ENCODE measurements around the gene C4orf50.

DNA sequence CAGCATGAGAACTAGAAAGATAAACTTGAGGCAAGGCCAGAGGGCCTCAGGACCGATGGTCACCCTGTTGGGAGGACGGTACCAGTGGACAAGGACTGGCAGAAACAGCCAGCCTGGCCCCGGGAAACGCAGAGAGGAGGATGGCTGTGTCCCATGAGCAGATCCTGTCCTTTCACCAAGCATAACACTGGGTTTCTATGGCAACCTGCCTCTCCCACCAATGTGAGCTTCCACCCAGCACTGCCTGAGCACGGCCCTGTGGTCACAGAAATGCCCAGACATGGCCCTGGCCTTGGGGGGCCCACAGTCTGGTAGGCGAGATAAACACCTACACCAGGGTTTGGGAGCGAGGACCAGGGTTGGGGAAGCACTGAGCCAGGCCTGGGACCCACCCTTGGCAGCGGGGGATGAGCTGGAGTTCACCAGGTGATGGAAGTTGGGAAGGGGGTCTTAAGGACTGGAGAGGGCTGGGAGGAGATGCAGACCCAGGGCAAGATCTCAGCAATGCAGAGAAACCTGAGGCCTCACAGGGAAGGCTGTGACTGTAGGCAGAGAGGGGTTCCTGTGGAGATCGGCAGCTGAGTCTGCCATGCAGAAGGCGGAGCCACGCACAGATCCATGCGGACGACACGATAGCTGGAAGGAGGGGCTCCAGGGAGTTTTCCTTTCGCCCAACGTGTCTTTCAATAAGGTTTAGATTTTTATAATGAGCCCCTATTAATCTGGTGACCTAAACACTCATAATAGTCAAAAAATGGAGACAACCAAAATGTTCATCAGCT is 92.6 kb downstream of the C4orf50 start:
- no peak for TF ChIP-seq PCBP1 (IDR thresholded peaks at IDR 0.05; ENCODE audit: borderline replicate concordance, low read depth, low read length)
- TF ChIP-seq KDM1A (CRISPR knock-in tag; IDR thresholded peaks at IDR 0.05), result no peak
- TF ChIP-seq SMAD3 (CRISPR knock-in tag; IDR thresholded peaks at IDR 0.05), result no peak
- TF ChIP-seq, protein P1, sequence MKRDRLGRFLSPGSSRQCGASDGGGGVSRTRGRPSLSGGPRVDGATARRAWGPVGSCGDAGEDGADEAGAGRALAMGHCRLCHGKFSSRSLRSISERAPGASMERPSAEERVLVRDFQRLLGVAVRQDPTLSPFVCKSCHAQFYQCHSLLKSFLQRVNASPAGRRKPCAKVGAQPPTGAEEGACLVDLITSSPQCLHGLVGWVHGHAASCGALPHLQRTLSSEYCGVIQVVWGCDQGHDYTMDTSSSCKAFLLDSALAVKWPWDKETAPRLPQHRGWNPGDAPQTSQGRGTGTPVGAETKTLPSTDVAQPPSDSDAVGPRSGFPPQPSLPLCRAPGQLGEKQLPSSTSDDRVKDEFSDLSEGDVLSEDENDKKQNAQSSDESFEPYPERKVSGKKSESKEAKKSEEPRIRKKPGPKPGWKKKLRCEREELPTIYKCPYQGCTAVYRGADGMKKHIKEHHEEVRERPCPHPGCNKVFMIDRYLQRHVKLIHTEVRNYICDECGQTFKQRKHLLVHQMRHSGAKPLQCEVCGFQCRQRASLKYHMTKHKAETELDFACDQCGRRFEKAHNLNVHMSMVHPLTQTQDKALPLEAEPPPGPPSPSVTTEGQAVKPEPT (CRISPR knock-in tag; IDR thresholded peaks at IDR 0.05; ENCODE audit: low read depth), result no peak
- no peak for TF ChIP-seq MEIS2 (CRISPR knock-in tag; IDR thresholded peaks at IDR 0.05)
- no peak for TF ChIP-seq ZSCAN25 (CRISPR knock-in tag; IDR thresholded peaks at IDR 0.05)
- no peak for TF ChIP-seq ZNF670 (CRISPR knock-in tag; IDR thresholded peaks at IDR 0.05; ENCODE audit: borderline replicate concordance)

Measured in HepG2 (cell line).